Effector CD8-positive, alpha-beta T cell (primary cell): Measurements from ENCODE around the gene AOPEP.

Experiments
- DNase-seq: peaks from one replicate; lab custom pipeline; 2025; lab: John Stamatoyannopoulos, UW

The AOPEP gene

DNA sequence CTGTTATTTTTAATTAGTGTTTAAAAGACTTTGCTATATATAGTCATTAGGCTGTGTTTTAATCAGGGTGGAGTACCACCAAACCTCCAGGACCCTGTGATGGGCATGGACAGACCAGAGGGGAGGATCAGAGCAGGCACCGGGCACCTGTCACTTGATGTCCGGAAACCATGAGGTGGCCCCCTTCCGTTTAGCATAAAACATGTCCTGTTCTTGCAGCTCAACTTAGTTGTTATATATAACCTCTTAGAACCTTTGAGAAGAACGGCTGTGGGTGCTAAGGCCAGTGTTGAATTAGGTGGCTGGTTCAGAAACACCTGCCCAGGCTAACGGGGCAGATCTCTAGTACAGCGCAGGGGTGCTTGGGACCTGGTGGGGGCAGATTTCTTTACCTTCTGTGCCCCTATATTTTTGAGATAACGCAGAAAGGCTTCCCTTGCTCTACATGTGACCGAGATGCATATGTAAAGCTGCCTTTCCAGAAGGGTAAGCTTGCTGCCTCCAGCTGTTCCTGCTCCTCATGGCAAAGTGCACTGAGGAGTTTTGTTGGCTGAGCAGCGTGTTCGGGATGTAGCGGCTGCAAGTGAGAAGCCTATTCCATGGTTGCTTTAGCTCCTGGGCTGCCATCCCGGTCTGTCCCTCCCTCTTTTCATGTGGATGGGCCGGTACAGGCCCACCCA is 335.6 kb downstream of the AOPEP start:
- no peak for DNase-seq

DNA sequence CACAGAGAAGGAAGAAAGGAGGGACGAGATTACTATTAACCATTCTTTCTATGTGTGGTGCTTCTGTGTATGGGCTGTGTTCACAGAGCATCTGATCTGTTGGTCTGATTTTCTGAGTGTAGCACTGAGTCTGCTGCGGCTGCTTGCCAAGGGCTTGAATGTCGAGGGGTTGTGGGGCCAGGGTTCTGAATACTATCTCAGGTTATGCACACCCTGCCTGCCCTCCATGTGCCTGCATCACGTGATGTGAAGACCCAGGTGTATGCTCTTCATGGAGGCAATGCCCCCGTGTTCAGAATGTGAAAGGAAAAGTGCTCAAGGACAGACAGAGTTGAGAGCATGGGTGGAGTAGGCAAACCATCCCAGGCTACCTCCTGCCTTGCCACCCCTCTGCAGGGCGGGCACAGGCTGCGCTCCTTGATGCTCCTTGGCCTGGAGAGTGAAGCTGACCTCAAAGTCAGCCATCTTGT is 336.1 kb downstream of the AOPEP start:
- no peak for DNase-seq

DNA sequence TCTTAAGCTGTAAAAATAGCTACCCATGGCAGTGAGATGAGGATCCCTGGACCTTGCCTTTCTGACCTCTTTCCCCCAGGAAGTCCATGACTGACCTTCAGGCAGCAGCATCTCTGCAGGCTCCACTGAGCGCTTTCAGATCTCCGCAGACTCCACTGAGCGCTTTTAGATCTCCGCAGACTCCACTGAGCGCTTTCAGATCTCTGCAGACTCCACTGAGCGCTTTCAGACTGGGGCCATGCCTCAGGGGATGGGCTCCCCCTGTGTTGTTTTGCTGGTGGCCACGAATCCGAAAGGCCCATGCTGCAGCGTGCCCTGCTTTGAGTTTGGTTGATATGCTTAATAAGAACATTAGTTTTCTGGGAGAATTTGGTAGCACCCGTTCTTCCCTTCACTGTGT is 336.8 kb downstream of the AOPEP start:
- DNase-seq, result no peak

DNA sequence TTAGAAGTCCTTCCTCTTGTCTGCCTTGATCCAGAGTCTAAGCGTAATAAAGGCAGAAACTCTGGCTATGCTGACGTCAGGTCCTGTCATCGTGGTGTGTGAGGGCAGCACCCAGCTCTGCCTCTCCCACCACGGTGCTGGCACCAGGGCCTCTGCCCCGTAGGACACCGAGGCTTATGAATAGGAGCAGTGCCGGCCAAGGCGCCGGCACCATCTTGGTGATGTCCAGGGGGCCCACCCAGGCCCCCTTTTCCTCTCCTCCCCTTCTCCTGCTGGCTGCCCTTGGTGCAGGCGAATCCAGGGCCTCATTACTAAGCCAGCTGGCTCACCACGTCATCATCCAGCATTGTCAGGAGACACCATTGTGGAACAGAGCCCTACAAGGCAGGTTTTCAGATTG is 338.7 kb downstream of the AOPEP start:
- DNase-seq, result no peak

DNA sequence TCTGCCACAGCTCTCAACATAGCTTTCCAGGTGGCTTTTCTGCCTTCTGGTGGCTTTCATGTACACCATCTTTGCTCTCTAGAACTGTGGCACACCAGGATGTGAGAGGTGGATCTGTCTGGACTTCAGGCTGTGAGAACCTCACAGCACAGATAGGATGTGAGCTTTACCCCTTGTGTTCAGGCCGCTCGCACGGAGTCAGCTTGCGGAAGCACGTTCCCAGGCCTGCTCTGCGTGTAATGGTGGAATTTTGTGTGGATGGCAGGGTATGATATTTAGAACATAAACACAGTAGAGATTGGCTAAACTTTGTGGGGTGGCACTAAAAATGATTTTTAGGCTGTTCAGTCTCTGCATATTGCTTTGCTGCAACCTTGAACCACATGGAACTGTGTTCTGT is 340.6 kb downstream of the AOPEP start:
- no peak for DNase-seq

DNA sequence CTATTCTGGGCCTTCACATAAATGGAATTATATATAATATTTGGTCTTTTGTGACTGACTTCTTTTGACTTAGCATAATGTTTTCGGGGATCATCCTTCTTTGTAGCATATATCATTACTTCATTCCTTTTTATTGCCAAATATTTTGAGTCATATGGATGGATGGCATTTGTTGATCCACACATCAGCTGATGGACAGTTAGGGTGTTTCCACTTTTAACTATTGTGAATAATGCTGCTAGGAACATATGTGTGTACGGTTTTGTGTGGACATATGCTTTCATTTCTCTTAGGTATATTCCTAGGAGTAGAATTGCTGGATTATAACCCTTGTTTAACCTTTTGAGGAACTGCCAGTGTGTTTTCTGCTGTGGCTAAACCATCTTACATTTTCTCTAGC is 341.4 kb downstream of the AOPEP start:
- DNase-seq, result no peak

DNA sequence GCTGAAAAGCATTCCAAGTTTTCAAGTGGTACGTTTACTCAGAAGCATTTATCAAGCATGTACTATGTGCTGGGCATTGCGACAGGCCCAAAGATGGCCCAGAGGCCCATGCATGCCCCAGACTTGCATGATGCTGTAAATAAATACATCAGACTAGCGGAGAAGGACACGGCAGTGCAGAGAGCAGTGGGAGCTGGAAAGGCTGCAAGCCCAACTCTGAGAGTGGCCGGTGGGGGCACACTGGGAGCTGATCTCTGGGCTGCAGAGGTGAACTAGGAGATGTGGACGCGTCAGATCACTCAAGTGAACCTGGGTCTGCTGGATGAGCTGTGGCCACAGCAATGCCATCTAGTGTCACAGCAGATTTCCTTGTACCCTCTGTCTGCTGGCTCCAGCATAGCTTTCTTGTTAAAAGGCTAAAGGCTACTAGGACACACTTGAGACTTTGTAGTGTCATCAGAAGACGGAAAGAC is 344.1 kb downstream of the AOPEP start:
- no peak for DNase-seq

DNA sequence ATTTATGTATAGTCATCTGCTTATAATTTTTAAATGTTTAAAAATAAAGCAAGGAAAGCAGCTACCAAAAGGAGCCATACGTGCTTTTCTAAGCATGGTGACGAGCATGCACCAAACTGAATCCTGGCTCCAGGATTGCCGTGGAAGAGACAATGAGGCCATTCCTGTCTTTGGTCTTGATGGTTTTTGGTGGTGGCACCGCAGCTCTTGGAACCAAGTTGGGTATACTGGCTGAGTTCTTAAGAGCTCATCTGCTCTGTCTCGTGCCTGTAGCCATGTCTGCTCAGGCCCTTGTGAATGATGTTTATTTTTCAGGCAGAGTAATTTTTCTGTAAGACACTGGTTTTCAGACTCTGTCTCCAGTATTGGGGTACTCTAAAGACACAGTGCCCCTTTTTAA is 345.0 kb downstream of the AOPEP start:
- DNase-seq, result no peak

DNA sequence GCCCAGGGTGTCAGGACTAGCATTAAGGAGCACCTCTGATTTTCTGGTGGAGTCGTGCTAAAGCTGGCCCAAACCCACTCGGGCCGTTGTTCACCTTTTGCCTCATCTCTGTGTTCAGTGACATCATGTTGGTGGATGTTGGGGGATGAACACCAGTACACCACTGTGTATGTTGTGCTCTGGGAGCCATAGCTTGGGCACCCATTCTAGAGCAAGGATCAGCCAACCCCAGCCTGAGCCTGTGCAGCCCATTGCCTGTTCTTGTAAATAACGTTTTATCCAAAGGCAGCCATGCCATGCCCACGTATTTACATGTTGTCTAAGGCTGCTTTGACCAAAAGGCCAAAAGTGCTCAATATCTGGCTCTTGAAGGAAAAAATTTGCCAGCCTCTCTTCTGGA is 345.4 kb downstream of the AOPEP start:
- DNase-seq, result no peak

DNA sequence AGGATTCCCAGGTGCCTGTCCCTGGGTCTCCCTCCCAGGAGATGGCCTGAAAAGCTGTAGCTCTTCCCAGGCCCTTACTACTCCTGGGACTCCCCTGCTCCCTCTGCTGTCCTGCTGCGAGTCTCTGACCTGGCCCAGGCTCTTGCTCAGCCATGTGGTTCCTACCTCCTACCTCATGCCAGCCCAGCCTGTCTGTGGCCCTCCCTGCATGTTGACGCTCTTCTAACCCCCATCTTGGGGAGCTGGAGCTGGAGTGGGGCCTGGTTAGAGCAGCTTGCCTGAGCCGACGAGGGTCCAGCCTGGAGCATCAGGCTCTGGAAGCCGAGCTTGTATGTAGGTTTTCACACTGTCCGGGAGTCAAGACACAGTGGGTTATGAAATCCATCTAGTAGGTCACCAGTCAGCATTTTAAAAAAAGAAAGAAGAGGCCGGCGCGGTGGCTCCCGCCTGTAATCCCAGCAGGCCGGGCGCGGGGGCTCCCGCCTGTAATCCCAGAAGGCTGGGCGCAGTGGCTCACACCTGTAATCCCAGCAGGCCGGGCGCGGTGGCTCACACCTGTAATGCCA is 346.6 kb downstream of the AOPEP start:
- DNase-seq, result no peak

DNA sequence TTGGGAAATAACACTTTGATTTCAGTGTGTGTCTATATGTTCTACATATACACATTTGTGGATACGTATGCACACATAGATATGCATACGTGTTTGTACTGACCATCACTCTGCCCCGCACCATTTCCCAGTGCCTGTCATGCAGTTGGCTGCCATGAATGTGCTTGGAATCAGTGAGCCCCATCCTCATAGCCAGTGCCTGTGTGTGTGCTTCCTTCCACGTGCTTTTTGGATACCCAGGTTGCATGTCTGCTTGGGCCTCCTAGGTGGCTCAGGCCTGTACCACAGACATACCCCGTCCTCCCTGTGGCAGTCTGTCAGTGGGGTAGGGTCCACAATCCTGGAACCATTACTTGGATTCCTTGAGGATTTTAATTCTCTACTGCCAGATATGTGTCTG is 347.4 kb downstream of the AOPEP start:
- no peak for DNase-seq

DNA sequence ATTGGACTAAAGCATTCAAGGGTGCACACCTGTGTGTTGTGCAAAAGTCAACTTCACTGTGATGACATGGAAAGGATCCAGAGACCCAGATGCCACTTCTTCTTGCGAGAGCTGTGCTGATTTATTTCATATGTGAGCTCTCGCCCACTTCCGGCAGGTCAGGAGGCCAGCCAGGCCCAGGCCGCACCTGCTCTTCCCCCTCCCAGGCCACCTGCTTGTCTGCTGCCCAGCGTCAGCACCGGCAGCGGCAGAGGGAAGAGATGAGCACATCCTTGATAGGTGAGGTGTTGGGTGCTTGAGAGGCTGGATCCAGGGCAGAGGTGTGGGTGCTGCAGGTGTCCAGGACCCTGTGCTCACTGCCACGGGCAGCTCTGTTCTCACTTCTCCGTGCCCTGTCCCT is 348.1 kb downstream of the AOPEP start:
- no peak for DNase-seq

DNA sequence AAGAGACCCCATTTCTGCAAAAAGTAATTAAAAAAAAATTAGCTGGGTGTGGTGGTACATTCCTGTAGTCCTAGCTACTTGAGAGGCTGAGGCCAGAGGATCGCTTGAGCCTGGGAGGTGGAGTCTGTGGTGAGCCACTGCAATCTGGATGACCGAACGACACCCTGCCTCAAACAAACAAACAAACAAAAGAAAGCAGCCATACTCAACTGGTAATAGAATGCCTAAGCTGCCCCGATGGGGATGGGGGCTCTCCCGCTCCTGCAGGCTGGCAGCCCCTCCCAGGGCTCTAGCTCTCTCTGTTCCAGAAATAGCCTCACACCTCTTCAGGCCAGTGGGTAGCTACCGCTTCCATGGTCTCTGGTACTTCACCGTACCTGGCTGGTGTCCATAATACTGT is 349.2 kb downstream of the AOPEP start:
- no peak for DNase-seq

DNA sequence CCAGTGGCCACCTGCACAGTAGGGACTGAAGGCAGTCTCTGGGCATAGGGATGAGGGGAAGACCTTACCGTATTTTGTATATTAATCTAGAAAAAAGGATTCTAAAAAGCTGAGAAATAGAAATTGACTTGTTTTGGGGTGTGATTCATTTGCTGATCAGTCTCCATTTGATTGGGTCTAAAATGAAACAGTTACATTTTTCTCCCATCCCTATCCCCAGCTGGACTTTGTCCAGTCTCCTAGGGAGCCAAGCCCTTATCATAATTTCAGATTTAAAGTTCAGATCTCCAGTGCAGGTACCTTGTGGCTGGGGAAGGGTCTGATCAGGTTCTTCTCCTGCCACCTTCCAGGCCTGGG is 350.2 kb downstream of the AOPEP start:
- DNase-seq, result no peak

DNA sequence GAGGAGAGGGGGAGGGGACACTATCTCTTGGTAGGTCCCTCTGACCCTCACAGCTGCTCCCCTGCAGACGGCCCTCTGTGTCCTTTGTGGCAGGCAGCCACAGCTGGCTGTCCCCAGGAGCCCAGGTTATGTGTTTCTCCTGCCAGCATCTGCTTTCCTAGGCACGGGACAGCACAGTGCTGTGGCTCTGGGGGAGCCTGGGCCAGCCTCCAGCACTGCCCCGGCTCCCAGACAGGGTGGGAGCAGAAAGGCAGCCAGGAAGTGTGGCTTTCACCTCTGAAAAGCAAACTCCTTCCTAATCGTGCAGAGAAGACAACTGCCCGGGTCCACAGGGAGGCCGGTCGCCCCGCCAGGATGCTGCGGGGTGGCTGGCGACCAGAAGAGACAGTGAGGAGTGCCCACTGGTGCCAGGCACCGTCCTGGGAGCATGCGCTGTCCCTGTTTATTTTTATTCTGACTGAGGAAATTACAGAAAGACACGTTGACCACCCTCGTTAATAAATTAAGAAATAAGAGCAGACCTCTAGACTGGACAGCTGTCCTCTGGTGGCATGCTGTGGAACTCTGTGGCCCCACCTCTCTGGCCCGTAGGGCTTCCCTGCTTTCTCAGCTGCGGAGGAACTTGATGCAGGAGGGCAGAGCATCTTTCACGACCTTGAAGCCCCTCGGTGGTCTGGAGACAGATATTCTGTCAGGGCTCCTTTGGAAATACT is 350.7 kb downstream of the AOPEP start:
- DNase-seq, result no peak

DNA sequence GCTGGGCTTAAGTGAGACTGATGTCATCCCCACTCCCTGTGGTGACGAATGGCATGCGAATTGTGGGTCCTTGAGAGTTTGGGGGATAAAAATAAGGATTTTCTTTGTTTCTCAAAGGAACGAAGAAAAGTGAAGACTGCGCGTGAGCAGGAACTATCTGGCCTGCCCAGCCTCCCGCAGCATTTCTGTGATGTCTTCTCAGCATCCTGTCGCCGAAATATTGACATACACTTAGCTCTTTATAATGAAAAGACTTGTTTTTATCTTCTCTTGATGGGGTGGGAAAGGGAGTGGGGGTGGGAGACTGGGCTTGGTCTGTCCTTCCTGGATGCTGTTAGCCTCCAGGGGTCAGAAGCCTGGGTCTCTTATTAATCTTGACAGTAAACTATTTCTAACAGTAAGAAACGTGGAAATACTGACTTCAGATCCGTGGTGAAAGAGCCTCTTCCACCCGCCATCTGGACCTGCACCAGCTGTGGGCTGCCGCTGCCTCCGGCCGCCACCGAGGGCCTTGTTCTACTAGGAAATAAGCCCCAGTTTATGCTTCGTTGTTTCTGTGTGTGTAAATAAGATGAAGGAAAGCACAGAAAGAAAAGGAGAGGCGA is 351.4 kb downstream of the AOPEP start:
- DNase-seq, result no peak

DNA sequence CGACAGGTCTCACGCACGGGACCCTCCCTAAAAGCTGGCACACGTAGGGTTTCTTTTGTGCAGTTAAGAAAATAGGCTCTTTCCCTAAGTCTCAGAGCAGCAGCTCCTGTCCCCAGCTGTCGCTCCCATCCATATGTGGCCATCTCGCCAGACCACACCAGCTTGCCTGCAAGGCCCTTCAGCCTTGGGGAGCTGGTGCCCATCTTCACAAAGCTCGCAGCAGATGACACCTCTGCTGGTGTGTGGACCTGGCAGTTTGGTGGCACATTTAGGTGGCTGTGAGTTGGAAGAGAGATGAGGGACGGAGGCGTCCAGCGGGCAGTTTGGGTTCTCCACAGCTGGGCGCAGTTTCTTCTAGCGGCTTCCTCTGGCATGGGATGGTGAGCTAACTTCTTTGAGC is 352.0 kb downstream of the AOPEP start:
- DNase-seq, result no peak

DNA sequence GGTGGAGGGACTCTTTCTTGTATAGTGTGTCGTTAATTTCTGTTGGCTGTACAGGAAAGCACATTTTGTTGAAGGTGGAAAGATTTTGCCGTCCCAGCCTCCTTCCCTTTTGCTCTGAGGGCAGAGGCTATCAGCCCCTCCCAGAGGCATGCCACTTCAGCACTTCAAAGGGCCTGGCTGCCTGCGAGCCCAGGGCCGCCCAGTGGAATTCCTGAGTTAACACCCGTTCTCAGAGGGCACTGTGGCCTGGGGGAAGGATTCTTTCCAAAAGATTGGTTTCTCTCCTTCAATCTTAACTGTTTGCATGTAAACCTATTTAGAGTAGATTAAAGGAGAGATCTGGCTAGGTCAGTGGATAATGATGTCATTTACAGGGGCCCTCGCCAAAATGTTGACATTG is 352.4 kb downstream of the AOPEP start:
- DNase-seq, result no peak

DNA sequence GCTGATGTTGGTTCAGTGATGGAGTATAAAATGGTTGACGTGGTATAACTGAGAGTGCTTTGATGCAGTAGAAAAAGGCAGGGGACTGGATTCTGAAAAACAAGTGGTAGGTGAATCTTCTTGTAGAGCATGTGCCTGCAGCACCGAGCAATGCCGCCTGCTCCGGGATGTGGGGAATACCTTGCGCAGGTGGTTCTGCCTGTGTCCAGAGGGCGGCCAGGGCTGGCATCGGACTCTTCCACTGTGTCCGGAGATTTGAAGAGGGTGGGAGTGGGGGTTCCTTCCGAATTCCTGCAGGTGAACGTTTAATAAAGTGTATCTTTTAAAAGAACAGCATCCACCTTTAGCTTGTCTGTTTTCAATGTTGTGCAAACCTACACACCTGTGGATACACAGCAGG is 353.0 kb downstream of the AOPEP start:
- no peak for DNase-seq

DNA sequence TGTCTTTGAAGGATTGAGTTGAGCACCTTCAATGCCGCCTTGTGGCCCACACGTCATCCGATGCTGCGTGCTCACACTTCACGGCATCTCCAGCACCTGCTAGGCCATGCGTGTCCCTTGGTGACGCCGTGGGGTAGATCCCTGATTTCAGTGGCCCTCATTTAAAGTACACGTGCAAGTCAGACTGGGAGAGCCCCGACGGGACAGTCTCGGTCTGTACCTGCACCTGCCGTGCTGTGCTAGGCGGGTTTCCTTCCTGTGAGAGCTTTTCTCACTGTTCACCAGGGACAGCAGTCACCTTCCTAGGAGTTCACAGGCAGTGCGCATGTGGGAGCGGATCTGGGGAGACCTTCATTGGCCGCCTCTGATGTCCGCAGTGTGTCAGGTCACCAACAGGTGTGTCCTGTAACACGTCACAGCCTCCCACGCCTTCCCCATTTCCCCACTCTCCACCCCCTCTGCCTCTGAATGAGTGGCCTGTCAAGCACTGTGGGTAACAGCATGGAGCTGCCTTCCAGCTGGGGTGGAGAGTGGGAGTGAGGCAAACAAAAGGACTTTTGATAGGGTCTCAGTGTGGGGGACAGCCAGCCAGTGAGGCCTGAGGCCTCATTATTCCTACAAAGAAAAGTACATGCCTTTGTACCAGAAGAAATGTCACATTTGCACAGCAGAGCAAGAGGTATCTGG is 354.6 kb downstream of the AOPEP start:
- DNase-seq, result no peak

DNA sequence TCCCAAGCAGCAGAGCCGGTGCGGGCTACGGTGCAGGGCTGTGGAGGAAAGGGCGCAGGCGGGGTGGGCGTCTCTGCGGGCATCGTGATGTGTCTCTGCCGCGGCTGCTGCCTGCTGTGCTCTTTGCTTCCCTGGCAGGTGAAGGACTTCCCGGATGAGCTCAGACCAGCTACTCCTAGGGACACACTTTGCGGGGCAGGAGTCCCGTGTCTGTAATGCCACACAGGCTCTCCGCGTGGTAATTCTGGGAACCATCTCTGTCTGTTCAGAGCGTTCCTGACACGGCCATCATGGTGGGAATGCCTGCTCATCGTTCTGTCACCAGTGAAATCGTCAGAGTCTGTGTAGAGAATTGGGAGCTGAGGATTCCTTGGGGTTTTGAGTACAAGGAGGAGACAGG is 355.5 kb downstream of the AOPEP start:
- no peak for DNase-seq

DNA sequence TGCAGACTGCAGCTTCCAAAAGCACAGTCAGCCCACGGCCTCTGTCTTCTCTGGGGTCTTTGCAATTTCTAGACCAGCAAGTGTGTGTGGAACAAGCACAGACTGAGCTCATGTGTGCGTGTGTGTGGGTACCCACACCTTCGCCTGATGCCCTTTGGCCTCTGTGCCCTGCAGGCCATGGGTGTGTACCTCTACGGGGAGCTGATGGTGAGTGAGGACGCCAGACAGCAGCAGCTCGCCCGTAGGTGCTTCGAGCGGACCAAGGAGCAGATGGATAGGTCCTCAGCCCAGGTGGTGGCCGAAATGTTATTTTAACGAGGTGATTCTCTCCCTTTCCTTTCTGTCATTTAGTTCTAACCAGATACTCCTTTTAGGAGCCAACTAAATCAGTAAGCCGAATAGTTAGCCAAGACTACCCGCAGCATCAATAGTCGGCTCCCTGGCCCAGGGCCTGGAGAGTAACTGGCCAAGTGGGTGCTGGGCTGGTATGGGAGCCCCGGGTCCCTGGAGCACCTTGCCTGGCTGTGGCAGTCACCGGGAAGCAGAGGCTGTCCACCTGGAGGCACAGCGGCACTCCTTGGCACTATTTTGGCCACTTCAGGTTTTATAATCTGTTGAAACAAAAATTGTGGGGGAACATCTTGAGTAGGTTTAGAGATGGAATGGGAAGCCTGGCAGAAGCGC is 356.0 kb downstream of the AOPEP start:
- DNase-seq, result no peak
